Endothelial cell of umbilical vein (primary cell): ENCODE data around the gene PRDM13. TPM values are rescaled to one million over a fixed set of nuclear protein-coding genes. Genes with fewer than 3 reads are reported as not detected.
A peak's percentile ranks its signal among the peaks of the same experiment; 100 is the strongest.

Experiments used
- BruUV-seq: library from RNA; stranded (reverse); fragments of 400-500 nt; replicated peaks from 2 replicates; lab custom pipeline; 2021; lab: Mats Ljungman, UMichigan
- CTCF ChIA-PET: fragments of 300-600, 350-600 bp; sonication (Branson Sonifier 250); formaldehyde crosslinking; loops from one replicate; lab custom pipeline; 2021; ENCODE audit warnings: antibody characterized with exemption, inconsistent platforms; lab: Charles Lee
- POLR2A ChIA-PET: fragments of 300-600, 350-600 bp; sonication (Branson Sonifier 250); formaldehyde crosslinking; loops from one replicate; lab custom pipeline; 2021; ENCODE audit warnings: antibody characterized with exemption, inconsistent platforms; lab: Charles Lee
- DNase-seq: peaks from one replicate; pipeline ENCODE4 v3.0.0-alpha.2; 2011; ENCODE audit warnings: low read depth, low spot score
- FAIRE-seq: peaks from 2 replicates; lab custom pipeline; 2011; peaks lifted over from hg19 to GRCh38; lab: Jason Lieb, UNC
- H2AFZ ChIP-seq: 2 replicates; pipeline ENCODE4 v1.6.0; 2012; ENCODE audit warnings: low read depth, low read length, control low read depth, inconsistent platforms
- H3K27ac ChIP-seq: 2 replicates; pipeline ENCODE4 v1.5.1; 2011; ENCODE audit warnings: low read depth, mild to moderate bottlenecking, control low read depth, low read length, moderate library complexity; ENCODE audit not compliant: insufficient read depth
- H3K27me3 ChIP-seq, 2 experiments: 2 replicates each; pipeline versions ENCODE4 v1.6.0 to v1.6.1; 2011; ENCODE audit warnings: low read length in 2 of 2, mixed read lengths in 1 of 2; ENCODE audit not compliant: control insufficient read depth in 2 of 2, insufficient read depth in 2 of 2
- H3K36me3 ChIP-seq, 2 experiments: 2 replicates in 1 of 2; 3 replicates in 1 of 2; pipeline ENCODE4 v1.5.1; 2011; ENCODE audit warnings: low read length in 2 of 2, mild to moderate bottlenecking in 1 of 2, moderate library complexity in 1 of 2; ENCODE audit not compliant: control insufficient read depth in 2 of 2, insufficient read depth in 2 of 2; ENCODE audit errors: extremely low read depth in 1 of 2
- H3K4me1 ChIP-seq: 3 replicates; pipeline ENCODE4 v1.5.1; 2011; ENCODE audit warnings: mild to moderate bottlenecking, low read length; ENCODE audit not compliant: control insufficient read depth, insufficient read depth; ENCODE audit errors: extremely low read depth
- H3K4me2 ChIP-seq: 2 replicates; pipeline ENCODE4 v1.6.1; 2011; ENCODE audit warnings: low read length, control low read depth, mixed read lengths; ENCODE audit not compliant: insufficient read depth
- H3K4me3 ChIP-seq, 3 experiments: fragments of 200-600 bp in 1 of 3; sonication (generic), shearing (Covaris generic) in 1 of 3; replicated peaks in 1 of 3; 2 replicates each; pipeline ENCODE4 v1.5.1; 2011 to 2016; ENCODE audit warnings: control low read depth in 3 of 3, low read length in 3 of 3, mild to moderate bottlenecking in 2 of 3, inconsistent platforms in 1 of 3, low read depth in 1 of 3, moderate library complexity in 1 of 3; ENCODE audit not compliant: insufficient read depth in 1 of 3
- H3K79me2 ChIP-seq: 2 replicates; pipeline ENCODE4 v1.6.0; 2012; ENCODE audit warnings: low read length, inconsistent platforms; ENCODE audit not compliant: control insufficient read depth, insufficient read depth
- H3K9ac ChIP-seq: replicated peaks from 2 replicates; pipeline ENCODE3; 2011; ENCODE audit warnings: low read length, control low read depth; ENCODE audit not compliant: insufficient read depth; ENCODE audit errors: extremely low read depth
- H3K9me1 ChIP-seq: replicated peaks from 3 replicates; pipeline ENCODE4 v1.6.0; 2011; ENCODE audit warnings: mild to moderate bottlenecking, low read length; ENCODE audit not compliant: control insufficient read depth, insufficient read depth; ENCODE audit errors: extremely low read depth
- H3K9me3 ChIP-seq: replicated peaks from 2 replicates; pipeline ENCODE4 v1.5.1; 2012; ENCODE audit warnings: low read length, inconsistent platforms; ENCODE audit not compliant: control insufficient read depth, insufficient read depth
- H4K20me1 ChIP-seq: replicated peaks from 2 replicates; pipeline ENCODE3; 2011; ENCODE audit warnings: mild to moderate bottlenecking, low read length; ENCODE audit not compliant: control insufficient read depth, insufficient read depth; ENCODE audit errors: extremely low read depth
- EZH2 ChIP-seq: IDR thresholded peaks from 2 replicates; pipeline ENCODE4 v1.6.1; 2012; ENCODE audit warnings: borderline replicate concordance, low read depth, mild to moderate bottlenecking, moderate library complexity, low read length, inconsistent platforms; ENCODE audit not compliant: severe bottlenecking
- FOS ChIP-seq: IDR thresholded peaks from 2 replicates; pipeline ENCODE4 v1.6.1; 2011; ENCODE audit warnings: mild to moderate bottlenecking, low read length, moderate library complexity, borderline replicate concordance; ENCODE audit not compliant: insufficient read depth
- GATA2 ChIP-seq: IDR thresholded peaks from 2 replicates; pipeline ENCODE4 v1.7.0; 2011; ENCODE audit warnings: low read depth, mild to moderate bottlenecking, moderate library complexity, mixed read lengths, low read length; ENCODE audit not compliant: insufficient read length, insufficient read depth
- JUN ChIP-seq: IDR thresholded peaks from 2 replicates; pipeline ENCODE4 v1.6.1; 2011; ENCODE audit warnings: borderline replicate concordance, low read depth; ENCODE audit not compliant: insufficient read length, insufficient read depth
- MAX ChIP-seq: IDR thresholded peaks from 2 replicates; pipeline ENCODE4 v1.6.1; 2011; ENCODE audit not compliant: insufficient read depth, insufficient read length
- MYC ChIP-seq: IDR thresholded peaks from one replicate; pipeline ENCODE4 v1.6.1; 2011; ENCODE audit warnings: mild to moderate bottlenecking, low read depth, low read length
- dilution Hi-C: fragments of 300-500 bp; cut with MboI; formaldehyde crosslinking; loops from one replicate; pipeline ENCODE4 v1.15.0; 2019; ENCODE audit warnings: low sequenced_read_pairs; ENCODE audit not compliant: extremely low pct_ligation_motif_present
- intact Hi-C: fragments of 100-400 bp; cut with micrococcal nuclease; formaldehyde crosslinking; loops from one replicate; pipeline ENCODE4 v1.10.0; 2022
- polyA plus RNA-seq, 4 experiments: library from polyadenylated mRNA; depleted of rRNA in 3 of 4; stranded (reverse) in 3 of 4; unstranded in 1 of 4; fragments of >200 nt; gene quantifications; 2 replicates each; pipeline versions ENCODE4 v1.2.1 to v1.2.3, GENCODE V29; 2011 to 2012; ENCODE audit warnings: missing spikeins in 1 of 4
- total RNA-seq: library from RNA; stranded (reverse); gene quantifications from 2 replicates; pipeline ENCODE4 v1.2.3, GENCODE V29; 2021
- TF ChIP-seq, protein P1 (sequence below), 2 donors: IDR thresholded peaks; 1 replicate in 1 of 2; 2 replicates in 1 of 2; pipeline ENCODE4 v1.5.1; 2011; ENCODE audit warnings: low read length in 2 of 2, mild to moderate bottlenecking in 2 of 2, moderate library complexity in 2 of 2, control low read depth in 1 of 2, inconsistent platforms in 1 of 2, low read depth in 1 of 2; ENCODE audit not compliant: insufficient read depth in 1 of 2; ENCODE audit errors: extremely low read depth in 1 of 2

The PRDM13 gene
- total and polyA plus RNA-seq, 2 donors (not counting 3 experiments of a cell fraction or from before 2014, with no cell fraction given), result not detected

DNA sequence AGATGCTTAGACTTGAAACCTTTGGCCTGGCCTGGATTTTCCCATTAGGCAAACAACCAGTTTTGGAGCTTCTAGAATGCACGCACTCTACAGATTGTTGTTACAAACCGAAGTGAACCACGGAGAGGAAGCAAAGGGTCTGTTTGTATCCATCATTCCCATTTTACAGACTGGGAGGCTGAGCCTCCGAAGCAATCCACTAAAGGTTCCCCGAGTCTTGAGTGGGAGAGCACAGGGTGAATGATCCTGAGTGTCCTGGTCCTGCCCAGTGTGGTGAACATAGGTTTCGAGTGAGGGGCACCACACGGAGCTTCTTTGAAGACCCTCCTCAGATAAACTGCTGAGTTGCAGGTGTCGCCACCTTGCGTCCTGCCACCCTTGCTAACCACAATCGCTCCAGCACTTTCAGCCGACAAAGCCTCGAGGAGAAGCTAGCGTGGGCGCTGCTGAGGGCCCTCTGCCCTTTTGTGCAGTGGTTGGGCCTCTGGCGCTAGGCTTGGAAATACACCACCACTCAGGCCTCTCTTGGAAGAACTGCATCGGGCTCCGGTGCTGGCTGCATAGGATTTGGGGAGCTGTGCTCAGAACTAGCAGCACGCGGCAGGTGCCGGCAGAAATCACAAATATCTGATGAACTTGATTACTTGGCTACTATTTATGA lies 1.4 kb upstream of the PRDM13 start:
- no TSS peak for BruUV-seq
- Histone ChIP-seq H3K36me3 (no peaks in the 10 kb centered on the region), H3K4me2 (no peak overlapping the region), H3K4me3 (no peak overlapping the region), H3K27me3 (peaks cover 92 to 100% of the 10 kb centered on the region in 2 experiments), H3K27ac (no peak overlapping the region), H4K20me1 (no peaks in the 10 kb centered on the region), H3K79me2 (no peaks in the 10 kb centered on the region), H3K9me1 (no peaks in the 10 kb centered on the region), H3K9ac (no peak overlapping the region), H2AFZ (no peak overlapping the region), H3K4me1 (no peaks in the 10 kb centered on the region), H3K9me3 (no peaks in the 10 kb centered on the region)
- DNase-seq (no peak), FAIRE-seq (peak; percentile 21)
- intact Hi-C loops, result loop anchor here (2.0 to 10.0 kb wide), 2 partner anchors 84 to 860 kb away; partner anchors contain the start of gene SIM1
- ChIA-PET POLR2A (no interaction called here), CTCF (interaction anchor here (0.8 to 1.6 kb wide), 6 partner anchors 8 to 141 kb away, joined by 3 to 4 read pairs (median 3); no protein-coding TSS in a partner anchor)
- dilution Hi-C loops, result no loop called here
- TF ChIP-seq MAX (no peak), GATA2 (no peak), EZH2 (peak; percentile 83), JUN (no peak), MYC (no peak), FOS (no peak)
- TF ChIP-seq, protein P1, sequence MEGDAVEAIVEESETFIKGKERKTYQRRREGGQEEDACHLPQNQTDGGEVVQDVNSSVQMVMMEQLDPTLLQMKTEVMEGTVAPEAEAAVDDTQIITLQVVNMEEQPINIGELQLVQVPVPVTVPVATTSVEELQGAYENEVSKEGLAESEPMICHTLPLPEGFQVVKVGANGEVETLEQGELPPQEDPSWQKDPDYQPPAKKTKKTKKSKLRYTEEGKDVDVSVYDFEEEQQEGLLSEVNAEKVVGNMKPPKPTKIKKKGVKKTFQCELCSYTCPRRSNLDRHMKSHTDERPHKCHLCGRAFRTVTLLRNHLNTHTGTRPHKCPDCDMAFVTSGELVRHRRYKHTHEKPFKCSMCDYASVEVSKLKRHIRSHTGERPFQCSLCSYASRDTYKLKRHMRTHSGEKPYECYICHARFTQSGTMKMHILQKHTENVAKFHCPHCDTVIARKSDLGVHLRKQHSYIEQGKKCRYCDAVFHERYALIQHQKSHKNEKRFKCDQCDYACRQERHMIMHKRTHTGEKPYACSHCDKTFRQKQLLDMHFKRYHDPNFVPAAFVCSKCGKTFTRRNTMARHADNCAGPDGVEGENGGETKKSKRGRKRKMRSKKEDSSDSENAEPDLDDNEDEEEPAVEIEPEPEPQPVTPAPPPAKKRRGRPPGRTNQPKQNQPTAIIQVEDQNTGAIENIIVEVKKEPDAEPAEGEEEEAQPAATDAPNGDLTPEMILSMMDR (IDR thresholded peaks at IDR 0.05; ENCODE audit: extremely low read depth in 1 of 2, insufficient read depth in 1 of 2, low read depth in 1 of 2, low read length in 2 of 2), result peak in 1 of 2 donors; percentile 16
